A673 (cell line): ENCODE measurements around the gene SEPTIN8.

Experiments
- EZH2 ChIP-seq: fragments of 200-600 bp; sonication (generic); IDR thresholded peaks from 2 replicates; pipeline ENCODE4 v1.6.1; 2017; ENCODE audit warnings: borderline replicate concordance, low read depth, mild to moderate bottlenecking, mixed read lengths, antibody characterized with exemption, low read length; ENCODE audit not compliant: poor library complexity, severe bottlenecking
- TF ChIP-seq, protein P1 (sequence below): fragments of 300-800, 200-600 bp; sonication (generic); conservative IDR thresholded peaks from 2 replicates; pipeline ENCODE4 v1.5.1; 2017; ENCODE audit warnings: low read depth, mild to moderate bottlenecking, antibody characterized with exemption, low read length, moderate library complexity, mixed read lengths

DNA sequence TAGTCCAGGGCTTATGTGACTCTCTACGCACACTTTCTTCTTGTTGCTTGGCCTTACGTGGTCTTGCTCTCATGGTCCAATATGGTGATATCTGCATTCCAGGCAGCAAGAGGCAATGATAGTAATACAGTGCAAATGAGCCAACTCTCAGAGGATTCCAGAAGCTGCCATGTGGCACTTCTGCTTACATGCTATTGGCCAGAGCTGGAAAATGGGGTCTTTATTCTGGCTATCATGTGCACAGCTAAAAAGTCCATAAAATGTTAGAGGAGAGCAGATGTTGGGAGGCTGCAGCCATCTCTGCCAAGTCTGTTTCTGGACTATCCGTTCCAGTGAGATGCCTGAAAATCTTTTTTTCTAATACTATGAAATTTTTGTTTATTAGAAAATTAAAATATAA is 2.9 kb upstream of the SEPTIN8 start:
- TF ChIP-seq, protein P1, sequence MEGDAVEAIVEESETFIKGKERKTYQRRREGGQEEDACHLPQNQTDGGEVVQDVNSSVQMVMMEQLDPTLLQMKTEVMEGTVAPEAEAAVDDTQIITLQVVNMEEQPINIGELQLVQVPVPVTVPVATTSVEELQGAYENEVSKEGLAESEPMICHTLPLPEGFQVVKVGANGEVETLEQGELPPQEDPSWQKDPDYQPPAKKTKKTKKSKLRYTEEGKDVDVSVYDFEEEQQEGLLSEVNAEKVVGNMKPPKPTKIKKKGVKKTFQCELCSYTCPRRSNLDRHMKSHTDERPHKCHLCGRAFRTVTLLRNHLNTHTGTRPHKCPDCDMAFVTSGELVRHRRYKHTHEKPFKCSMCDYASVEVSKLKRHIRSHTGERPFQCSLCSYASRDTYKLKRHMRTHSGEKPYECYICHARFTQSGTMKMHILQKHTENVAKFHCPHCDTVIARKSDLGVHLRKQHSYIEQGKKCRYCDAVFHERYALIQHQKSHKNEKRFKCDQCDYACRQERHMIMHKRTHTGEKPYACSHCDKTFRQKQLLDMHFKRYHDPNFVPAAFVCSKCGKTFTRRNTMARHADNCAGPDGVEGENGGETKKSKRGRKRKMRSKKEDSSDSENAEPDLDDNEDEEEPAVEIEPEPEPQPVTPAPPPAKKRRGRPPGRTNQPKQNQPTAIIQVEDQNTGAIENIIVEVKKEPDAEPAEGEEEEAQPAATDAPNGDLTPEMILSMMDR = no peak
- no peak for TF ChIP-seq EZH2
